T47D (cell line): ENCODE measurements around the gene MRTFB.
"Not testable (repeated sequence)": the region's sequence is repeated elsewhere in the genome, so short reads cannot be mapped to it uniquely, and the experiment has no call there.

Experiments
- DNase-seq, 2 experiments: peaks; one replicate each; pipeline versions ENCODE4 v3.0.0 to v3.0.0-alpha.2; 2011 to 2012; ENCODE audit warnings: low read depth in 1 of 2, low spot score in 1 of 2
- JUND ChIP-seq: IDR thresholded peaks from 2 replicates; pipeline ENCODE4 v1.6.1; 2012; ENCODE audit warnings: low read depth
- in situ Hi-C: cut with HindIII; loops from 2 replicates; pipeline ENCODE4 v1.10.0; 2016; ENCODE audit warnings: low sequenced_read_pairs, low pct_unique_long_range_greater_than_20kb

The MRTFB gene, protein sequence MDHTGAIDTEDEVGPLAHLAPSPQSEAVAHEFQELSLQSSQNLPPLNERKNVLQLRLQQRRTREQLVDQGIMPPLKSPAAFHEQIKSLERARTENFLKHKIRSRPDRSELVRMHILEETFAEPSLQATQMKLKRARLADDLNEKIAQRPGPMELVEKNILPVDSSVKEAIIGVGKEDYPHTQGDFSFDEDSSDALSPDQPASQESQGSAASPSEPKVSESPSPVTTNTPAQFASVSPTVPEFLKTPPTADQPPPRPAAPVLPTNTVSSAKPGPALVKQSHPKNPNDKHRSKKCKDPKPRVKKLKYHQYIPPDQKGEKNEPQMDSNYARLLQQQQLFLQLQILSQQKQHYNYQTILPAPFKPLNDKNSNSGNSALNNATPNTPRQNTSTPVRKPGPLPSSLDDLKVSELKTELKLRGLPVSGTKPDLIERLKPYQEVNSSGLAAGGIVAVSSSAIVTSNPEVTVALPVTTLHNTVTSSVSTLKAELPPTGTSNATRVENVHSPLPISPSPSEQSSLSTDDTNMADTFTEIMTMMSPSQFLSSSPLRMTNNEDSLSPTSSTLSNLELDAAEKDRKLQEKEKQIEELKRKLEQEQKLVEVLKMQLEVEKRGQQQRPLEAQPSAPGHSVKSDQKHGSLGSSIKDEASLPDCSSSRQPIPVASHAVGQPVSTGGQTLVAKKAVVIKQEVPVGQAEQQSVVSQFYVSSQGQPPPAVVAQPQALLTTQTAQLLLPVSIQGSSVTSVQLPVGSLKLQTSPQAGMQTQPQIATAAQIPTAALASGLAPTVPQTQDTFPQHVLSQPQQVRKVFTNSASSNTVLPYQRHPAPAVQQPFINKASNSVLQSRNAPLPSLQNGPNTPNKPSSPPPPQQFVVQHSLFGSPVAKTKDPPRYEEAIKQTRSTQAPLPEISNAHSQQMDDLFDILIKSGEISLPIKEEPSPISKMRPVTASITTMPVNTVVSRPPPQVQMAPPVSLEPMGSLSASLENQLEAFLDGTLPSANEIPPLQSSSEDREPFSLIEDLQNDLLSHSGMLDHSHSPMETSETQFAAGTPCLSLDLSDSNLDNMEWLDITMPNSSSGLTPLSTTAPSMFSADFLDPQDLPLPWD

DNA sequence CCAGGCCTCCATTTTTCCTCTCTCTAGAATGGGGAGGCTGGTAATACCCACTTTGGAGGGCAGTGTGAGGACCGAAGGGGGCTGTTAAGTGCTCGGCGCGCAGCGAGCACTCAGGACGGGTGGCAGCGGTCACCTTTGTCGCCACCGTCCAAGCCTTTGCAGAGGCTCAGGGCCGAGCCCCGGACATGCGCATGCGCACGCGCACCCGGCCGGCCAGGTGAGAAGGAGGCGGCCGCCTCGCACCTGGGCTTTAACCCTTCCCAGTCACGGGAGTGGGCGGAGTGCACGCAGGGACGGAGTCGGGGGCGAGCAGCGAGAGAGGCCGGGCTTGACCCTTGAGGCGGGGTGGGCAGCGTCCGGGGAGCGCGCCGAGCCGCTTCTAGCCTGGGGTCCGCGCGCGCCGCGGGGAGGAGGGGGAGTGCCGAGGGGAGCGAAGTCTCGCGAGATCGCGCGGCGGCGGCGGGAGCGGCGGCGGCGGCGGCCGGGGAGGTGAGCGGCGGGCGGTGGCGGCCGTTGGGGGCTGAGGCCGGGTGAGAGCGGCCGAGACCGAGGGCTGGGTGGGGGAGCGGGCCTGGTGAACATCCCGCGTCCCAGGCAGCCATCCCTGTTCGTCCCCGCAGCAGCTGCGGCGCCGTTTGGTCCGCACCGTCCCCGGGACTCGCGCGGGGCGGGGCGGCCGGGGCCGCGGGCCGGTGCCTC is at the start of gene MRTFB:
Gene MRTFB (plus strand): TSS at position 443 of the 699 bp plus-strand sequence. CDS start 69,288 bp downstream, outside the sequence.
- in situ Hi-C loops = no loop called here
- DNase-seq = peak; percentile 89 to 93
- TF ChIP-seq JUND = no peak

DNA sequence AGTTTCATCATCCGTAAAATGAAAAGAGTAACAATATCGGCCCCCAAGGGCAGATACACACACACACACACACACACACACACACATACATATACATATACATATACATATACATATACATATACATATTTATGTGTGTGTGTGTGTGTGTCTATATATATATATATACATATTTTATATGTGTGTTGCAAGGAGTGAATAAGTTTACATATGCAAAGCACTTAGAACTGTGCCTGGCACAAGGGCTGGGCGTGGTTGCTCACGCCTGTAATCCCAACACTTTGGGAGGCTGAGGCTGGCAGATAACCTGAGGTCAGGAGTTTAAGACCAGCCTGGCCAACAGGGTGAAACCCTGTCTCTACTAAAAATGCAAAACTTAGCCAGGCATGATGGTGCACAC is 47.6 kb upstream of the MRTFB start:
- DNase-seq, in situ Hi-C loops: not testable (repeated sequence)

DNA sequence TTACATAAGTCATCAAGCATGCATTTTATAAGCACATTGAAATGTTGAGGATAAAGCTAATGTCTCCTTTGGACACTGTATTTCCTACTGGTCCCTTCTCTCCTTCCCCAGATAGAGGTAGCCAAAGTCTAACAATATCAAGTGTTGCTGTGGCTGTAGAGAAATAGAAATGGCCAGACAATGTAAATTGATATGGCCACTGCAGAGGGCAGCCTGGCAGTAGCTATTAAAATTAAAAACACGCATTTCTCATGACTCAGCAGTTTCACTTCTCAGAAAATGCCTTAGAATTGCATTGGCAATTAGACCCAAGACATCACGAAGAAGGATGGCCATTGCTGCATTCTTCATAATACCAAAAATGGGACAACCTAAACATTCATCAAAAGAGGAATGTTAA is 46.8 kb upstream of the MRTFB start:
- peak in 1 of 2 experiments; percentile 31 for DNase-seq
- in situ Hi-C loops = no loop called here
- TF ChIP-seq JUND = no peak

DNA sequence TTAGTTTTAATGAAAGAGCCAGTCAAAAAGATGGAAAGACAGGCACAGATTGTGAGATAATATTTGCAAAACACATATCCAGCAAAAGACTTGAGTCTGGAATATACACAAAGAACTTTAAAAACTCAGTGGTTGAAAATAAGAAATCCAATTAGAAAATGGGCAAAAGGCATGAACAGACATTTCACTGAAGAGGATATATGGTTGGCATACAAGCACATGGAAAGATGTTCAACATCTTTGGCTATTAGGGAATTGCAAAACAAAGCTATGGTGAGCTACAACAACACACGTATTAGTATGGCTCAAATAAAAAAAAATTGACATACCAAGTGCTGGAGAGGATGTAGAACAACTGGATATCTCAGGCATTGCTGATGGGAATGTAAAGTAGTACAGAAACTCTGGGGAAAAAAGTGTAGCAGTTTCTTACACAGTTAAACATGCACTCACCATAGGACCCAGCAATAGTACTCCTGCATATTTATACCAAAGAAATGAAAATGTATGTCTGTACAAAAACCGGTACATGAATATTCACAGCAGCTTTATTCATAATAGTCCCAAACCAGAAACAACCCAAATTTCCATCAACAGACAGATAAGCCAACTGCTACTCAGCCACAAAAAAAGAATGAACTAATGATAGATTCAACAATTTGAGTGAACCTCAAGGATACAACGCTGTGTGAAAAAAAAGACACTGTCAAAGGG is 44.4 kb upstream of the MRTFB start:
- in situ Hi-C loops = no loop called here
- no peak for TF ChIP-seq JUND
- no peak for DNase-seq

DNA sequence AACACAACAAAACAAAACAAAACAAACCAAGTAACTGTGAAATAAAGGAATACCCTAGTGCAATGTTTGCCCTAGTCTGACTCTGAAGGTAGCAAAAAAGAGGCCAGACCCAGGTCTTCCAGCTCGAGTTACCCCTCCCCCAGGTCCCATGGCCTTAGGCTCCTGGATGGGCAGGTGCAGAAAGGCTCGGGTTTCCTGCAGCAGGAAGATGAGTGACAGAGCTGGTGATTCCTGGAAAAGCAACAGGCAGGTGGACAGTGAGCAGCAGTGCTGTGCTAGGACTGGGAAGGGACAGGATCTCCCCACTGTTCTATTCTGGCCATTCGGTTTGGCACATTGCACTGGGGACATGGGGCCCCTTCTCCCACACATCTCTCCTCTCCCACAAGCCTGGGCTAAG is 42.9 kb upstream of the MRTFB start:
- peak in 1 of 2 experiments; percentile 49 for DNase-seq
- in situ Hi-C loops = no loop called here
- no peak for TF ChIP-seq JUND

DNA sequence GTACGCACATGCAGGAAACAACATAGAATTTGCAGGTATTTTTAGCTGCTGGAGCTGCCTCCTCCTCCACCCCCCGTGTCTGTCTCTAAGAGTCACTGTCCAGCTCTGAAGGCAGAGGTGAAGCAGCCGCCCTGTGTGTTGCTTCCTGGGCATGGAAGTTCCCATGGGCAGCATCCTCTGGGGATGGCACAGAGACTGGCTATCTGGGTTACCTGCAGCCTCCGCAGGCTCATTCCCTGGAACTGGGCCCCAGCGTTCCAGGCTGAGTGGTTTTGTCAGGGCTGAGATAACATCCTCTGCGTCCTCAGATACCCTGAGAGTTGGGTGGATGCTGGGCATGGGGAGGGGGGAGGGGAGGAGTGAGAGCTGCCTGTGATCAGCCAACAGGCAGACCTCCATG is 41.5 kb upstream of the MRTFB start:
- TF ChIP-seq JUND = no peak
- DNase-seq = no peak
- in situ Hi-C loops = no loop called here

DNA sequence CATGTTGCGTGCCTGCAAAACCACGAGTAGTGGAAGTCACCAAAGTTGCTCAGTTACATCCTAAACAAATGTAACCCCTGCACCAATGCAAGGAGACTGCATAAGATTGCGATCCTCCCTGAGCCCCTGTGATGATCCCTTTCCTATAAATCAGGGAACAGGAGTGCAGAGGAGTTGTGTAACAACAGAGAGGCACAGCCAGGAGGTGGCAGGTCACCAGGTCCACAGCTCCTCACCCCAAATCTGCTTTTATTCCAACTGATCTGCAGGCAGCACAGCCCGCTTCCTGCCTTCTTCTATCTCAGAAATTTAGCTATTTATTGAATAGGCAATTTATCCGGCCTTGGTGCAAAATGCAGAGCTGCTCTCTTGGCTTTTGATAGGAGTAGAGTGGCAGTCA is 36.0 kb upstream of the MRTFB start:
- in situ Hi-C loops = no loop called here
- no peak for DNase-seq
- no peak for TF ChIP-seq JUND

DNA sequence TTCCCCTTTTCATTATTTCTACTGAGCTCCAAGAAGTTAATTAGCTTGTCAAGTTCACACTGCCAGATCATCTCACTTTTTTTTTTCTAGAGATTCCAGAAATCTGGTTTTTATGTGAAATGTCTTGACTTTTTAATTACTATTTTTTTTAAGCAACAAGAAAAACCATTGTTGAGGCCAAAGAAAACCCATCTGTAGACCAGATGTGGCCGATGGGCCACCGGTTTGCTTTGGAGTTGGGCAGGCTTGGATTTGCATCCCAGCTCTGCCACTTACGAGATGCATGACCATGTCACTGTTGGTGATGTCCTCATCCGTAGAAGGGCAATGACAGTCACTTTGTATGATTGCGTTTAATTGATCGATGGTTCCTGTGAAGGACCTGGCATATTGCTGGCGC is 34.2 kb upstream of the MRTFB start:
- in situ Hi-C loops = no loop called here
- no peak for TF ChIP-seq JUND
- DNase-seq = no peak

DNA sequence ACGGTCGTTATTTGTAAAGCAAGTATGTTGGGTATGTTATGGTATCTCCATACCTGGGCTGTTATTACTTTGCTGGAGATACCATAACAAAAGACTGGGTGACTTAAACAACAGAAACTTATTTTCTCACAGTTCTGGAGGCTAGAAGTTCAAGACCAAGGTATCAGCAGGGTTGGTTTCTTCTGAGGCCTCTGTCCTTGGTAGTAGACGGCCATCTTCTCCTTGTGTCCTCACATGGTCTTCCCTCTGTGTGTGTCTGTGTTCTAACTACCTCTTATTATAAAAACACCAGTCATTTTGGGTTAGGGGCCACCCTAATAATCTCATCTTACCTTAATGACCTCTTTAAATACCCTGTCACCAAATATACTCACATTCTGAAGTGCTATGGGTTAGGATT is 33.2 kb upstream of the MRTFB start:
- TF ChIP-seq JUND = no peak
- in situ Hi-C loops = no loop called here
- no peak for DNase-seq

DNA sequence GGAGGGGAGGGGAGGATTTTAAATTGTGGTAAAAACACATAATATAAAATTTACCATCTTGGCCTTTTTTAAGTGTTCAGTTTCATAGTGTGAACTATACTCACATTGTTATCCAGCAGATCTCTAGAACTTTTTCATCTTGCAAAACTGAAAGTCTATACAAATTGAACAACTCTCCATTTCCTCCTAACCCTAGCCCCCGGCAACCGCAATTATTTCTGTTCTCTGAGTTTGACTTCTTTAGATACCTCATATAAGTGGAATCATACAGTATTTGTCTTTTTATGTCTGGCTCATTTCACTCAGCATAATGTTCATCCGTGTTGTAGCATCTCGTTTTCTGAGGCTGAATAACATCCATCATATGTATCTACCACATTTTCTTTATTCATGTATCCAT is 30.0 kb upstream of the MRTFB start:
- in situ Hi-C loops = no loop called here
- no peak for DNase-seq

DNA sequence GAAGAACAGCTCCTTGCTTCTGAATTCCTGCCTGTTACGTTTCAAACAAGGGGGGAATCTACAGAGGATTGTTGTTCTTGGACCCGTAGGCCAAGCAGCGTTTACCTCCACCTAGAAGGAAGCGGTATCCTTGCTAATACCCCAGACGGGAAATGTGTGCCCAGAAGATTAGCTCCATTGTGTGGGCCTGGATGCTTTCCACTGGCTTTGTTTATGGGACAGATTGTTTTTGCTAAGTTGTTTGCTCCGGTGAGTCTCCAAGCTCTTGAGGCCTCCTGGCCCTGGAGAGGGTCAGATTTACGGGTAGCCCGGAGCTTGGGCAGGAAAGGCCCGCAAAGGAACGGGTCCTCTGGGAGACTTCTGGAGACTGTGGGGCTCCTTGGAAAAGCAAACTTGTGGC is 28.4 kb upstream of the MRTFB start:
- TF ChIP-seq JUND = no peak
- in situ Hi-C loops = no loop called here
- peak in 1 of 2 experiments; percentile 23 for DNase-seq

More for the DNA sequence above, 30.0 kb upstream of the MRTFB start:
- no peak for TF ChIP-seq JUND

DNA sequence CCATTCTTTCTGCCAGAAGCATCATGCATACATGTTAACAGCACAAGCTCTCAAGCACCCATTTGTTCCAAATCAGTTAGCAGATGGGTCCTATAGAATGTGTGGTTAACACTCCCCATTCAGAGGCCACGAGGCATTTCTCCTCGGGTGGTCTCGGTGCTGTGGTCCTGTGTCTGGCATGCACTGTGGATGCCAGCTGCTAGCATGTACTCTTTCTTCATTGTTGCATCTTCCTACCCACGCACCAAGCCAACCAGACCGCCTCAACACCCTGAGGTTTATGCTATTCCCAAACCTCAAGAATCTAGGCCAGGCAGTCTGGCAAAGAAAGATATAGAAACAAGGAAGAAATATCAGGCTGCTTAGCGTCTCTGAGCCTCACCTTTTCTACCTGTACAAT is 27.8 kb upstream of the MRTFB start:
- DNase-seq = no peak
- no peak for TF ChIP-seq JUND
- in situ Hi-C loops = no loop called here
